Endothelial cell of umbilical vein (primary cell): Measurements from ENCODE around the gene PARVA. TPM values are rescaled to one million over a fixed set of nuclear protein-coding genes. Genes with fewer than 3 reads are reported as not detected.

Experiments
- BruUV-seq: library from RNA; stranded (reverse); fragments of 400-500 nt; replicated peaks from 2 replicates; lab custom pipeline; 2021; lab: Mats Ljungman, UMichigan
- CTCF ChIA-PET: fragments of 300-600, 350-600 bp; sonication (Branson Sonifier 250); formaldehyde crosslinking; loops from one replicate; lab custom pipeline; 2021; ENCODE audit warnings: antibody characterized with exemption, inconsistent platforms; lab: Charles Lee
- POLR2A ChIA-PET: fragments of 300-600, 350-600 bp; sonication (Branson Sonifier 250); formaldehyde crosslinking; loops from one replicate; lab custom pipeline; 2021; ENCODE audit warnings: antibody characterized with exemption, inconsistent platforms; lab: Charles Lee
- DNase-seq: peaks from one replicate; pipeline ENCODE4 v3.0.0-alpha.2; 2011; ENCODE audit warnings: low read depth, low spot score
- FAIRE-seq: peaks from 2 replicates; lab custom pipeline; 2011; peaks lifted over from hg19 to GRCh38; lab: Jason Lieb, UNC
- H2AFZ ChIP-seq: 2 replicates; pipeline ENCODE4 v1.6.0; 2012; ENCODE audit warnings: low read depth, low read length, control low read depth, inconsistent platforms
- H3K27ac ChIP-seq: 2 replicates; pipeline ENCODE4 v1.5.1; 2011; ENCODE audit warnings: low read depth, mild to moderate bottlenecking, control low read depth, low read length, moderate library complexity; ENCODE audit not compliant: insufficient read depth
- H3K27me3 ChIP-seq, 2 experiments: 2 replicates each; pipeline versions ENCODE4 v1.6.0 to v1.6.1; 2011; ENCODE audit warnings: low read length in 2 of 2, mixed read lengths in 1 of 2; ENCODE audit not compliant: control insufficient read depth in 2 of 2, insufficient read depth in 2 of 2
- H3K36me3 ChIP-seq, 2 experiments: 2 replicates in 1 of 2; 3 replicates in 1 of 2; pipeline ENCODE4 v1.5.1; 2011; ENCODE audit warnings: low read length in 2 of 2, mild to moderate bottlenecking in 1 of 2, moderate library complexity in 1 of 2; ENCODE audit not compliant: control insufficient read depth in 2 of 2, insufficient read depth in 2 of 2; ENCODE audit errors: extremely low read depth in 1 of 2
- H3K4me1 ChIP-seq: 3 replicates; pipeline ENCODE4 v1.5.1; 2011; ENCODE audit warnings: mild to moderate bottlenecking, low read length; ENCODE audit not compliant: control insufficient read depth, insufficient read depth; ENCODE audit errors: extremely low read depth
- H3K4me2 ChIP-seq: 2 replicates; pipeline ENCODE4 v1.6.1; 2011; ENCODE audit warnings: low read length, control low read depth, mixed read lengths; ENCODE audit not compliant: insufficient read depth
- H3K4me3 ChIP-seq, 3 experiments: fragments of 200-600 bp in 1 of 3; sonication (generic), shearing (Covaris generic) in 1 of 3; replicated peaks in 1 of 3; 2 replicates each; pipeline ENCODE4 v1.5.1; 2011 to 2016; ENCODE audit warnings: control low read depth in 3 of 3, low read length in 3 of 3, mild to moderate bottlenecking in 2 of 3, inconsistent platforms in 1 of 3, low read depth in 1 of 3, moderate library complexity in 1 of 3; ENCODE audit not compliant: insufficient read depth in 1 of 3
- H3K79me2 ChIP-seq: 2 replicates; pipeline ENCODE4 v1.6.0; 2012; ENCODE audit warnings: low read length, inconsistent platforms; ENCODE audit not compliant: control insufficient read depth, insufficient read depth
- H3K9ac ChIP-seq: replicated peaks from 2 replicates; pipeline ENCODE3; 2011; ENCODE audit warnings: low read length, control low read depth; ENCODE audit not compliant: insufficient read depth; ENCODE audit errors: extremely low read depth
- H3K9me1 ChIP-seq: replicated peaks from 3 replicates; pipeline ENCODE4 v1.6.0; 2011; ENCODE audit warnings: mild to moderate bottlenecking, low read length; ENCODE audit not compliant: control insufficient read depth, insufficient read depth; ENCODE audit errors: extremely low read depth
- H3K9me3 ChIP-seq: replicated peaks from 2 replicates; pipeline ENCODE4 v1.5.1; 2012; ENCODE audit warnings: low read length, inconsistent platforms; ENCODE audit not compliant: control insufficient read depth, insufficient read depth
- H4K20me1 ChIP-seq: replicated peaks from 2 replicates; pipeline ENCODE3; 2011; ENCODE audit warnings: mild to moderate bottlenecking, low read length; ENCODE audit not compliant: control insufficient read depth, insufficient read depth; ENCODE audit errors: extremely low read depth
- EZH2 ChIP-seq: IDR thresholded peaks from 2 replicates; pipeline ENCODE4 v1.6.1; 2012; ENCODE audit warnings: borderline replicate concordance, low read depth, mild to moderate bottlenecking, moderate library complexity, low read length, inconsistent platforms; ENCODE audit not compliant: severe bottlenecking
- FOS ChIP-seq: IDR thresholded peaks from 2 replicates; pipeline ENCODE4 v1.6.1; 2011; ENCODE audit warnings: mild to moderate bottlenecking, low read length, moderate library complexity, borderline replicate concordance; ENCODE audit not compliant: insufficient read depth
- GATA2 ChIP-seq: IDR thresholded peaks from 2 replicates; pipeline ENCODE4 v1.7.0; 2011; ENCODE audit warnings: low read depth, mild to moderate bottlenecking, moderate library complexity, mixed read lengths, low read length; ENCODE audit not compliant: insufficient read length, insufficient read depth
- JUN ChIP-seq: IDR thresholded peaks from 2 replicates; pipeline ENCODE4 v1.6.1; 2011; ENCODE audit warnings: borderline replicate concordance, low read depth; ENCODE audit not compliant: insufficient read length, insufficient read depth
- MAX ChIP-seq: IDR thresholded peaks from 2 replicates; pipeline ENCODE4 v1.6.1; 2011; ENCODE audit not compliant: insufficient read depth, insufficient read length
- MYC ChIP-seq: IDR thresholded peaks from one replicate; pipeline ENCODE4 v1.6.1; 2011; ENCODE audit warnings: mild to moderate bottlenecking, low read depth, low read length
- POLR2A ChIP-seq: IDR thresholded peaks from 2 replicates; pipeline ENCODE4 v1.6.1; 2012; ENCODE audit warnings: low read depth, mild to moderate bottlenecking, control low read depth, low read length
- POLR2AphosphoS5 ChIP-seq: IDR thresholded peaks from 2 replicates; pipeline ENCODE4 v1.6.1; 2012; ENCODE audit warnings: low read depth, mild to moderate bottlenecking, control low read depth, low read length, moderate library complexity; ENCODE audit not compliant: insufficient read depth
- dilution Hi-C: fragments of 300-500 bp; cut with MboI; formaldehyde crosslinking; loops from one replicate; pipeline ENCODE4 v1.15.0; 2019; ENCODE audit warnings: low sequenced_read_pairs; ENCODE audit not compliant: extremely low pct_ligation_motif_present
- intact Hi-C: fragments of 100-400 bp; cut with micrococcal nuclease; formaldehyde crosslinking; loops from one replicate; pipeline ENCODE4 v1.10.0; 2022
- polyA plus RNA-seq, 4 experiments: library from polyadenylated mRNA; depleted of rRNA in 3 of 4; stranded (reverse) in 3 of 4; unstranded in 1 of 4; fragments of >200 nt; gene quantifications; 2 replicates each; pipeline versions ENCODE4 v1.2.1 to v1.2.3, GENCODE V29; 2011 to 2012; ENCODE audit warnings: missing spikeins in 1 of 4
- total RNA-seq: library from RNA; stranded (reverse); gene quantifications from 2 replicates; pipeline ENCODE4 v1.2.3, GENCODE V29; 2021

Gene PARVA
- total and polyA plus RNA-seq, 2 donors (not counting 3 experiments of a cell fraction or from before 2014, with no cell fraction given): 40.6 to 104 TPM

GRCh38 chr11:12403122-12403996 lies 26.0 kb downstream of the PARVA start:
- DNase-seq (no peak), FAIRE-seq (no peak)
- intact Hi-C loops: no loop called here
- no peak for TF ChIP-seq JUN
- TF ChIP-seq EZH2: no peak
- TF ChIP-seq GATA2: no peak
- TF ChIP-seq FOS: no peak
- no peak for TF ChIP-seq POLR2AphosphoS5
- TF ChIP-seq POLR2A: no peak
- no peak for TF ChIP-seq MAX
- no peak for TF ChIP-seq MYC
- H3K9me3 ChIP-seq: no peaks in the 10 kb centered on the region
- no peak overlapping the region for H3K9ac ChIP-seq
- H3K27ac ChIP-seq: no peak overlapping the region
- ChIA-PET POLR2A (no interaction called here), CTCF (interaction anchor here (1.0 kb wide), 2 partner anchors 8 to 12 kb away, joined by 3 read pairs; no protein-coding TSS in a partner anchor)
- H4K20me1 ChIP-seq: no peaks in the 10 kb centered on the region
- no peak overlapping the region for H3K4me3 ChIP-seq
- H3K9me1 ChIP-seq: no peaks in the 10 kb centered on the region
- peaks cover 44% of the 10 kb centered on the region for H3K79me2 ChIP-seq
- no peak overlapping the region for H2AFZ ChIP-seq
- no peaks in the 10 kb centered on the region for H3K27me3 ChIP-seq
- no TSS peak for BruUV-seq
- H3K36me3 ChIP-seq: no peaks in the 10 kb centered on the region
- dilution Hi-C loops: no loop called here
- no peaks in the 10 kb centered on the region for H3K4me1 ChIP-seq
- no peak overlapping the region for H3K4me2 ChIP-seq
